Measurements from ENCODE around the gene CNTRL. TPM values are rescaled to one million over a fixed set of nuclear protein-coding genes. Genes with fewer than 3 reads are reported as not detected.
"Not testable (repeated sequence)": the region's sequence is repeated elsewhere in the genome, so short reads cannot be mapped to it uniquely, and the experiment has no call there.

Gene CNTRL, protein sequence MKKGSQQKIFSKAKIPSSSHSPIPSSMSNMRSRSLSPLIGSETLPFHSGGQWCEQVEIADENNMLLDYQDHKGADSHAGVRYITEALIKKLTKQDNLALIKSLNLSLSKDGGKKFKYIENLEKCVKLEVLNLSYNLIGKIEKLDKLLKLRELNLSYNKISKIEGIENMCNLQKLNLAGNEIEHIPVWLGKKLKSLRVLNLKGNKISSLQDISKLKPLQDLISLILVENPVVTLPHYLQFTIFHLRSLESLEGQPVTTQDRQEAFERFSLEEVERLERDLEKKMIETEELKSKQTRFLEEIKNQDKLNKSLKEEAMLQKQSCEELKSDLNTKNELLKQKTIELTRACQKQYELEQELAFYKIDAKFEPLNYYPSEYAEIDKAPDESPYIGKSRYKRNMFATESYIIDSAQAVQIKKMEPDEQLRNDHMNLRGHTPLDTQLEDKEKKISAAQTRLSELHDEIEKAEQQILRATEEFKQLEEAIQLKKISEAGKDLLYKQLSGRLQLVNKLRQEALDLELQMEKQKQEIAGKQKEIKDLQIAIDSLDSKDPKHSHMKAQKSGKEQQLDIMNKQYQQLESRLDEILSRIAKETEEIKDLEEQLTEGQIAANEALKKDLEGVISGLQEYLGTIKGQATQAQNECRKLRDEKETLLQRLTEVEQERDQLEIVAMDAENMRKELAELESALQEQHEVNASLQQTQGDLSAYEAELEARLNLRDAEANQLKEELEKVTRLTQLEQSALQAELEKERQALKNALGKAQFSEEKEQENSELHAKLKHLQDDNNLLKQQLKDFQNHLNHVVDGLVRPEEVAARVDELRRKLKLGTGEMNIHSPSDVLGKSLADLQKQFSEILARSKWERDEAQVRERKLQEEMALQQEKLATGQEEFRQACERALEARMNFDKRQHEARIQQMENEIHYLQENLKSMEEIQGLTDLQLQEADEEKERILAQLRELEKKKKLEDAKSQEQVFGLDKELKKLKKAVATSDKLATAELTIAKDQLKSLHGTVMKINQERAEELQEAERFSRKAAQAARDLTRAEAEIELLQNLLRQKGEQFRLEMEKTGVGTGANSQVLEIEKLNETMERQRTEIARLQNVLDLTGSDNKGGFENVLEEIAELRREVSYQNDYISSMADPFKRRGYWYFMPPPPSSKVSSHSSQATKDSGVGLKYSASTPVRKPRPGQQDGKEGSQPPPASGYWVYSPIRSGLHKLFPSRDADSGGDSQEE (N-terminal part only)
- total RNA-seq, result 10 to 100 TPM; 64.1 to 72.2 TPM

DNA sequence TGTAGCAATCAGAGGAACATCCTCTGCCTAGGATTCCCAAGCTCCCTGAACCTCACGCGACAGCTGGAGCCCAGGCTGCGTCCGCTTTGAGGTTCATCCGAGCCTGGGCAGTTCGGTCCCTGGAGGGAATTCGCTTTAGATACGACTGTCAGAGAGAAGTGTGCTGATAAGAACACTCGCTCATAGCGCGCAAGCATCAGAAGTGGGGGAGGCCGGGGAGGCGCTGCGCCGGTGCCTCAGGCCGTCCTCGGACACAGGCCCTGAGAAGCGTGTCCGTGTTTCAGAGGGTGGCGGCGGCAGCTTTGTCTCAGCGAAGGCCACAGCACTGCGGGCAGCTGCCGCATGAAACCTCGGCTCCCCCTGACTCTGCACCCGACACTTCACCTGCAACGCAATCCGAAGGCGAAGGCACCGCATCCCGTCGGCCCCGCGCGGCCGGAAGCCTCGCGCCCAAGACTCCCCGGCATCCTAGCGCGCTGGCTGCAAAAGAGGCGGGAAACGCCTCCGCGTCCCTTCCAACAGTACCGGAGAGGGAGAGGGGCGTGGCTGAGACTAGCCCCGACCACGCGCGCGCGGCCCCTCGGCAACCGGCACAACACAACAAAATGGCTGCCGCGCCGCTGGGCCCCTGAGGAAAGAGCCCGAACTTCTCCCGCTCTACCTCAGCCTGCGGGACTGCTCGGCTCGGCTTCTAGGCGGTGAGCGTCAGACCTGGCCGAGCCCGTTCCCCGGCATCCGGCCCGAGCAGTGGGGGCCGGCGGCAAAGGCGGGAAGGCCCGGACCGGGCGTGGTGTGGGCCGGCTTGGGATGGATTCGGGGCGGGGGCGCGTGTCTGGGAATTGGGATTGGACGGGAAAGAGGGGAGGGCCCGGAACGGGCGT, at the start of gene CNTRL:
Gene CNTRL, plus strand, starts transcription at position 586 of the 881 bp plus-strand sequence. CDS start 13,372 bp downstream, outside the sequence.
- peaks cover 45% of the 10 kb centered on the region for H3K4me1 Mint-ChIP-seq
- ATAC-seq, result peak; percentile 89
- peak; percentile 98 for DNase-seq

DNA sequence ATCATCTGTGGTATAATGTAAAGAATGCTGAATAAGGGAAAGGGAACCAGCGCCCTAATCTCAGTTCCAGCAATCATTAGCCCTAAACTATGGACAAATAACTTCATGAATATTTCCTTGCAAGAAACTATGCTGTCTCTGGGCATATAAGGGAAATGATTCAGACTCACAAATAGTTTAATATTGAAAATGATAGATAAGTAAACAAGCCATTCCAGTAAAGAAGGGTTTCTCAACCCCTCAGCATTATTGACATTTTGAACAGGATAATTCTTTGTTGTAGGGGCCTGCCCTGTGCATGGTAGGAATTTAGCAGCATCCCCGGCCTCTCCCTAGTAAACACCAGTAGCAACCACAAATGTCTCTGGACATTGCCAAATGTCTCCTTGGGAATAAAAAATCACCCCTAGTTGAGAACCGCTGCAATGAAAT, 48.5 kb upstream of the CNTRL start:
- Mint-ChIP-seq H3K9me3 (ENCODE audit: low read depth) (no peaks in the 10 kb centered on the region), H3K4me3 (no peak overlapping the region), H3K36me3 (ENCODE audit: low read depth) (no peaks in the 10 kb centered on the region), H3K27ac (no peak overlapping the region), H3K4me1 (no peaks in the 10 kb centered on the region), H3K27me3 (no peaks in the 10 kb centered on the region)
- ChIA-PET CTCF (interaction anchor here (2.1 kb wide), 1 partner anchor 12 kb away, joined by 5 read pairs; no protein-coding TSS in a partner anchor), POLR2A (no interaction called here)
- DNase-seq (no peak), ATAC-seq (no peak)
- intact Hi-C loops (cut with DNase I, micrococcal nuclease), result no loop called here

More for the DNA sequence above, at the start of gene CNTRL:
- intact Hi-C loops (cut with DNase I, micrococcal nuclease), result loop anchor here (1.0 to 10.0 kb wide), 13 partner anchors 47 to 494 kb away; partner anchors contain the start of genes PHF19 (in 2 of the 2), PSMD5 (in 2 of the 2), RAB14 (in 2 of the 2) and TRAF1 (in 2 of the 2)
- Mint-ChIP-seq H3K27me3 (no peaks in the 10 kb centered on the region), H3K36me3 (ENCODE audit: low read depth) (peaks cover 3% of the 10 kb centered on the region), H3K27ac (peak within 1 kb of the TSS; percentile 82), H3K4me3 (peak within 1 kb of the TSS; percentile 96), H3K9me3 (ENCODE audit: low read depth) (no peaks in the 10 kb centered on the region)
- ChIA-PET CTCF (interaction anchor here (0.6 to 1.8 kb wide), 4 partner anchors 15 to 576 kb away, joined by 3 to 7 read pairs (median 5); no protein-coding TSS in a partner anchor), POLR2A (interaction anchor here (0.6 to 2.2 kb wide), 4 partner anchors 47 to 290 kb away, joined by 3 to 6 read pairs (median 4); no protein-coding TSS in a partner anchor)

DNA sequence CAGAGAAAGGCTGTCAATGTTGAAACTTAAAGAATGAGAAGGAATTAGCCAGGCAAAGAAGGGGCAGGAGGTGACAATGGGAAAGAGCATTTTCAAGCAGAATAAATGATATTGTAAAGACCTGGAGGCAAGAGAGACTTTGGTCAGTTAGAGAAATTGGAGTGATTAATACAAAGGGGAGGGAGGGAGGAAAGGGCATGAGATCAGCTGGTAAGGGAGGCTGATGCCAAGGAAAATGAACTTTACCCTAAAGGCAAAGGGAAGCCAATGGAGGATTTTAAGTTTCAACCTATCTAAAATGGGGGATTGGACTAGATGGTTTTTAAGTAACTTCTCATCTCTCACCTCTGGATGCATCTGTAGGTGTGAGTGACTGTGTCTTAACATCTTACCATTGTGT, 48.0 kb upstream of the CNTRL start:
- intact Hi-C loops (cut with DNase I, micrococcal nuclease), result no loop called here
- H3K9me3 Mint-ChIP-seq (ENCODE audit: low read depth), result no peaks in the 10 kb centered on the region
- no peak overlapping the region for H3K27ac Mint-ChIP-seq
- no peak overlapping the region for H3K4me3 Mint-ChIP-seq
- H3K4me1 Mint-ChIP-seq, result no peaks in the 10 kb centered on the region
- POLR2A ChIA-PET, result no interaction called here
- H3K36me3 Mint-ChIP-seq (ENCODE audit: low read depth), result no peaks in the 10 kb centered on the region
- DNase-seq (no peak), ATAC-seq (no peak)
- no peaks in the 10 kb centered on the region for H3K27me3 Mint-ChIP-seq
- CTCF ChIA-PET, result interaction anchor here (2.1 kb wide), 1 partner anchor 12 kb away, joined by 5 read pairs; no protein-coding TSS in a partner anchor

DNA sequence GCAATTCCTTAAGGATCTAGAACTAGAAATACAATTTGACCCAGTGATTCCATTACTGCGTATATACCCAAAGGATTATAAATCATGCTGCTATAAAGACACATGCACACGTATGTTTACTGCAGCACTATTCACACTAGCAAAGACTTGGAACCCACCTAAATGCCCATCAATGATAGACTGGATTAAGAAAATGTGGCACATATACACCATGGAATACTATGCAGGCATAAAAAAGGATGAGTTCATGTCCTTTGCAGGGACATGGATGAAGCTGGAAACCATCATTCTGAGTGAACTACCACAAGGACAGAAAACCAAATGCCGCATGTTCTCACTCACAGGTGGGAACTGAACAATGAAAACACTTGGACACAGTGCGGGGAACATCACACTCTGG, 46.5 kb upstream of the CNTRL start:
- H3K27ac Mint-ChIP-seq; DNase-seq; ATAC-seq; H3K4me1 Mint-ChIP-seq; intact Hi-C loops (cut with DNase I, micrococcal nuclease); H3K4me3 Mint-ChIP-seq; H3K9me3 Mint-ChIP-seq (ENCODE audit: low read depth); H3K36me3 Mint-ChIP-seq (ENCODE audit: low read depth); H3K27me3 Mint-ChIP-seq; POLR2A ChIA-PET: not testable (repeated sequence)
- CTCF ChIA-PET, result interaction anchor here (2.1 kb wide), 1 partner anchor 14 kb away, joined by 5 read pairs; no protein-coding TSS in a partner anchor

DNA sequence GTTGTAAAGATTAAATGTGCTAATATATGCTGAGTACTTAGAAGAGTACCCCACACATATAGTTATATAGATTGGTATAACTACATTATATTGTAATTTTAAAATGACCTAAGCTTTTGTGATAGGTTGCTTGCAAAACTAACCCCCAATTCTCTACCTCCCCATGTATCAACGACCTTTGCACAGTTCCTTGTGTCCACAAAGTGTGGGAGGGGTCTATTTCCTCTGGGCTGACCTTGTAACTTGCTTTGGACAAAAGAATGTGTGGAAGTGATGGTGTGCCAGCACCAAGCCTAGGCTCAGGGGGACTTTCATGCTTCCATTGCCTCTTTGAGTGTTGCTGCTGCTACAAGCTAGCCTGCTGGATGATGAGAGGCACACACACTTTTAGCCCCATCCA, 45.3 kb upstream of the CNTRL start:
- ATAC-seq (no peak), DNase-seq (no peak)
- no peaks in the 10 kb centered on the region for H3K36me3 Mint-ChIP-seq (ENCODE audit: low read depth)
- no peaks in the 10 kb centered on the region for H3K4me1 Mint-ChIP-seq
- intact Hi-C loops (cut with DNase I, micrococcal nuclease), result no loop called here
- CTCF ChIA-PET, result interaction anchor here (0.8 to 1.6 kb wide), 5 partner anchors 8 to 65 kb away, joined by 3 to 6 read pairs (median 4); no protein-coding TSS in a partner anchor
- no peaks in the 10 kb centered on the region for H3K9me3 Mint-ChIP-seq (ENCODE audit: low read depth)
- H3K27me3 Mint-ChIP-seq, result no peaks in the 10 kb centered on the region
- no peak overlapping the region for H3K4me3 Mint-ChIP-seq
- no peak overlapping the region for H3K27ac Mint-ChIP-seq
- POLR2A ChIA-PET, result no interaction called here

DNA sequence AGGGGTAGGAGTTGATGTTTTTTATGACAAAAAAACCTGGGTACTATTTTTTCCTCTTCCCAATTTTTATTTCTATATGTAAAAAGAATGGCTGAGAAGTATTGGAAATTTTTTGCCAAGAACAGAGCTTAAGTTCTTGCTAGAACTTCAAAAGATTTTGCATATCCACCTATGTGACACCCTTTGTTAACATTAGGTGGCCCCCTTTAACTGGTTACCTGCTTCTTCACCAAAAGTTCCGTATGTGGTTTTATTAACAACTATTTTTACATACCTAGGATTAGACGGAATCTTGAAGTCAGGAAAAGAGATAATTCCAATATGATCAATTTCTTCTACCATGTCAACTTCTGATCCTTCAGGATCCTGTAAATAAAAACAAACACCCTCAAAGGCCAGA, 40.2 kb upstream of the CNTRL start:
- CTCF ChIA-PET, result interaction anchor here (0.5 to 1.0 kb wide), 3 partner anchors 14 to 233 kb away, joined by 3 read pairs; partner anchors contain the start of gene GSN
- Mint-ChIP-seq H3K4me1 (no peaks in the 10 kb centered on the region), H3K9me3 (ENCODE audit: low read depth) (no peaks in the 10 kb centered on the region), H3K27me3 (no peaks in the 10 kb centered on the region), H3K36me3 (ENCODE audit: low read depth) (no peaks in the 10 kb centered on the region), H3K27ac (no peak overlapping the region), H3K4me3 (no peak overlapping the region)
- POLR2A ChIA-PET, result no interaction called here
- ATAC-seq (no peak), DNase-seq (no peak)
- intact Hi-C loops (cut with DNase I, micrococcal nuclease), result no loop called here

DNA sequence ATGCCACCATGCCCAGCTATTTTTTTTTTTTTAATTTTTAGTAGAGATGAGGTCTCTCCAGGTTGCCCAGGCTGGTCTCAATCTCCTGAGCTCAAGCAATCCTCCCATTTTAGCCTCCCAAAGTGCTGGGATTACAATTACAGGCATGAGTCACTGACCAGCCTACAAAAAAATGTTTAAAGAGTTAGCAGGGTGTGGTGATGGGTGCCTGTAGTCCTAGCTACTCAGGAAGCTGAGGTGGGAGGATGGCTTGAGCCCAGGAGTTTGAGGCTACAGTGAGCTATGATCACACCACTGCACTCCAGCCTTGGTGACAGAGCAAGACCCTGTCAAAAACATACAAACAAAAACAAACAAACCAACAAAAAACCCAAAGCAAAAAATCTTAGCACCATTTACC, 39.0 kb upstream of the CNTRL start:
- ChIA-PET CTCF (interaction anchor here (0.6 to 1.6 kb wide), 5 partner anchors 13 to 169 kb away, joined by 3 to 8 read pairs (median 3); no protein-coding TSS in a partner anchor), POLR2A (interaction anchor here (0.7 kb wide), 1 partner anchor 209 kb away, joined by 5 read pairs; no protein-coding TSS in a partner anchor)
- ATAC-seq; intact Hi-C loops (cut with DNase I, micrococcal nuclease); H3K27me3 Mint-ChIP-seq; H3K4me1 Mint-ChIP-seq; H3K36me3 Mint-ChIP-seq (ENCODE audit: low read depth); DNase-seq; H3K9me3 Mint-ChIP-seq (ENCODE audit: low read depth); H3K4me3 Mint-ChIP-seq; H3K27ac Mint-ChIP-seq: not testable (repeated sequence)

DNA sequence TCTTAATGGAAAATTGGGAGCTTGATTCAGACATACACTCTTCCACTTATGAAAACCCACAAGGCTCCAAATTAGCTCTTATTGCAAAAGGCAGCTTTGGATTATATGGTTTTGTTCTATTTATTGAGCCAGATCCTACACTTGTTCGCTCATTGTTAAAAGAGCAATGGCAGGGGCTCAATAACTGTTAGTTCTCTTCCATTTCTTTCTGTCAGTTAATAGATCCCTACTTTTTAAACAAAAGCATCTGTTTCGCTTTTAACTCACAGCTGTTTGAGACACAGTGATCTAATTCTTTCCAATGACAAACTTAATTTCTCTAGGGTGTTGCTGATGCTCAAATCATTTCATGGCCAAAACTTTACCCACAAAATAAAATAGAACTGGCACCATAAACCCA, 36.4 kb upstream of the CNTRL start:
- Mint-ChIP-seq H3K9me3 (ENCODE audit: low read depth) (no peaks in the 10 kb centered on the region), H3K4me3 (no peak overlapping the region), H3K27ac (no peak overlapping the region), H3K4me1 (no peaks in the 10 kb centered on the region), H3K36me3 (ENCODE audit: low read depth) (no peaks in the 10 kb centered on the region), H3K27me3 (no peaks in the 10 kb centered on the region)
- intact Hi-C loops (cut with DNase I, micrococcal nuclease), result no loop called here
- ChIA-PET POLR2A (no interaction called here), CTCF (no interaction called here)
- ATAC-seq, result no peak
- DNase-seq, result no peak

DNA sequence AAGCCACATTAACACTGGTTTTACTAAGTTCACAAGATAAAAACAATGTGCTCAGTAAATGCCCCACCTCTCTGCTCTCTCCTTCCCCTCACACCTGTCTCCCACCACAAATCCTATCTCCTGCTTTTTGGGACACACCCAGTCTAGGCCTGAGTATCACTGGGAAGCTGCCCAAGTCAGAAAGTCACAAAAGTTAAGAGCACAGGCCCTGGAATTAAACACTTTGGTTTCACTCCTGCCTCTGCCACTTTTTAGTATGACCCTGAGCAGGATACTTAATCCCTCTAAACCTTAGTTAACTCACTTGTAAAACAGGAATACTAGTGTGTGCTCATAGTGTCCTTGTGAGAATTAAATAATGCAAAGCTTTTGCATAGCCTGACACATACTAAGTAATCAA, 36.0 kb upstream of the CNTRL start:
- Mint-ChIP-seq H3K27ac (no peak overlapping the region), H3K4me1 (no peaks in the 10 kb centered on the region), H3K36me3 (ENCODE audit: low read depth) (no peaks in the 10 kb centered on the region), H3K9me3 (ENCODE audit: low read depth) (no peaks in the 10 kb centered on the region), H3K27me3 (no peaks in the 10 kb centered on the region), H3K4me3 (no peak overlapping the region)
- ATAC-seq (no peak), DNase-seq (no peak)
- ChIA-PET CTCF (no interaction called here), POLR2A (no interaction called here)
- intact Hi-C loops (cut with DNase I, micrococcal nuclease), result no loop called here

DNA sequence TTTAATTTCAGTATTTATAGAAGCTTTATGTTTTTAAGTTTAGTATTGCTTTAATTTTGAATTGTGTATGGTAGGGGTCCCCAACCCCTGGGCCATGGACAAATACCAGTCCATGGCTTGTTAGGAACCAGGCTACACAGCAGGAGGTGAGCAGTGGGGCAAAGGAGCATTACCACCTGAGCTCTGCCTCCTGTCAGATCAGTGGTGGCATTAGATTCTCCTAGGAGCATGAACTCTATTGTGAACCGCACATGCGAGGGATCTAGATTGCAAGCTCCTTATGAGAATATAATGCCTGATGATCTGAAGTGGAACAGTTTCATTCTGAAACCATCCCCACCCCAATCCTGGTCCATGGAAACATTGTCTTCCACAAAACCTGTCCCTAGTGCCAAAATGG, 26.6 kb upstream of the CNTRL start:
- no peak for DNase-seq
- no peaks in the 10 kb centered on the region for H3K36me3 Mint-ChIP-seq (ENCODE audit: low read depth)
- ChIA-PET POLR2A (no interaction called here), CTCF (interaction anchor here (0.9 to 5.0 kb wide), 6 partner anchors 8 to 293 kb away, joined by 3 to 25 read pairs (median 4); no protein-coding TSS in a partner anchor)
- H3K9me3 Mint-ChIP-seq (ENCODE audit: low read depth), result no peaks in the 10 kb centered on the region
- intact Hi-C loops (cut with DNase I, micrococcal nuclease), result no loop called here
- H3K4me1 Mint-ChIP-seq, result no peaks in the 10 kb centered on the region
- no peak for ATAC-seq
- H3K4me3 Mint-ChIP-seq, result no peak overlapping the region
- H3K27me3 Mint-ChIP-seq, result no peaks in the 10 kb centered on the region
- no peak overlapping the region for H3K27ac Mint-ChIP-seq

All from activated CD4-positive, alpha-beta T cell treated with anti-CD3 and anti-CD28 coated beads for 36 hours (primary cell).